ENCODE results near the gene PRB3.

PRB3 gene

DNA sequence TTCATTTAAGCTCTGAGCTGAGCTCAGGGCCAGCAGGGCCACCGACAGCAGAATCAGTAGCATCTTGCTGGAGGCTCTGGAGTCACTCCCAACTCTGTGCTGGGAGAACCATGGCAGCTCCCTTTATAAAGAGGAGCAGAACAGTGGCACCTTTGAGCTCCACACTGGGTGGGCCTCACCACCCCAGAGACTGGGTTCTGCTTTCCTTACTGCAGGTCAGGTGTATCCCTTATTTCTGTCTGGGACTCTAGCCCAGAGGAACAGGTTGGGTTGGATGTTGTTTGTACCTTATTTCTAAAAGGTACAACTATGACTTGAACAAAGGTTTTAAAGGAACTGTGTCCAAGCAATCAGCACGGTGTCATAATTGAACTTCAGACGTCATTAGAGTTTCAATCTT is at the start of gene PRB3:
TSS of gene PRB3 (minus strand) at position 101 of the 400 bp plus-strand sequence. CDS start at position 63, 38 bp downstream.
- no peak for DNase-seq (ENCODE audit: low read depth)

DNA sequence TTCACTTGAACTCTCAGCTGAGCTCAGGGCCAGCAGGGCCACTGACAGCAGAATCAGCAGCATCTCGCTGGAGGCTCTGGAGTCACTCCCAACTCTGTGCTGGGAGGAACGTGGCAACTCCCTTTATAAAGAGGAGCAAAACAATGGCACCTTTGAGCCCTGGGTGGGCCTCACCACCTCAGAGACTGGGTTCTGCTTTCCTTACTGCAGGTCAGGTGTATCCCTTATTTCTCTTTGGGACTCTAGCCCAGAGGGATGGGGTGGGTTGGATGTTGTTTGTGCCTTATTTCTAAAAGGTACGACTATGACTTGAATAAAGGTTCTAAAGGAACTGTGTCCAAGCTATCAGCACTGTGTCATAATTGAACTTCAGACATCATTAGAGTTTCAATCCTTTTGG is 40.8 kb upstream of the PRB3 start, which contains the start of gene PRB4:
TSS of gene PRB4 (minus strand) at position 101 of the 400 bp plus-strand sequence. CDS start at position 63, 38 bp downstream.
- no peak for DNase-seq (ENCODE audit: low read depth)

DNA sequence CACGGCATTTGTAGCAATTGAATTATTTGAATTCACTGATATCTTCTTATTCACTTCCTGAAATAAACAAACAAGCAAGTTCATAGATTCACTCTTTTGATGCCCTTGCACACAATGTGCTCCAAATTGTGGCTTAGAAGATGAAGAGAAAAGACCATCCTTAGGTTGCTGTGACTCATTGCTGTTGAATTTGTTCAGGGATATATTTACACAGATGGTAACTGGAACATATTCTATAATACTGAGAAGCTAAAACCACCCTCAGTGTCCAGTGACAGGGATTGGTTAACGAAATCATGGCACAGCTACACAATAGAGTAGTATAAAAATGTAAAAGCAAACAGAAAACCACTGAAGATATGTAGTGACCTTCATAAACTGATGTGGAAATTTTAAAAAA is 37.6 kb upstream of the PRB3 start:
- DNase-seq (ENCODE audit: low read depth) = no peak

DNA sequence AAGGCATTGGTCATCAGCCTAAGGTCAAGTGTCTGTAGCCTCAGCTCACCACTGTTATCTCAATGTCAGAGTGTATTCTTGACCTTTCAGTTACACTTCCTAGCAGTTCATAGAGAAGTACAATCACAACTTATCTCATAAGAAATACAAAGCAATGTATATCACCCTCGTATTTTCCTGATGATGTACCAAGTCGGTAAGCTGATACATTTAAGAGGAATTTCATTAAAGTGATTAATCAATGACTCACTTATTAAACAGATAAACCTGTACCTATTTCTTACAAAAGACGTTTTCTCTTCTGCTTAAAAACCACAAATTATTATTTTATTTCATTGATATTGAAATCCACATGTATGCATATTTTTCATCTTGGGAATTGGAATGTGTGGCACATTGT is 3.9 kb upstream of the PRB3 start:
- no peak for DNase-seq (ENCODE audit: low read depth)

DNA sequence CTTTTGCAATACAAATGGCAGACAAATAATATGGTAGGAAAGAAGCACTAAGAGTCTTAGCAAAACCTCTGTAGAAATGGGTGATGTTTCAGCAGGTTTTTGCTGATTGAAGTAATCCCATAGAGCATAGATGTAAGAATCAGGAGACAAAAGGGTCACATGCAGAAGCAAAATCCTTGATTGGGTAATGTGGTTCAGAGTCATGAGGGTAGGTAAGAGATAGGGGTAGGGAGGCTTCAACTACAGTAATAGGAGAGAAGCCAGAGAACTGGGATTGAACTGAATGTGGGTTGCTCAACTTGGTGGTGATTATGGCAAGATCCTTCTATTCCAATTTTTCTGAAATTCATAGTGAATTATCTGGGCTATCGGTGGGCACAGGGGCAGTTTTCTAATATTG is 5.0 kb downstream of the PRB3 start:
- no peak for DNase-seq (ENCODE audit: low read depth)

DNA sequence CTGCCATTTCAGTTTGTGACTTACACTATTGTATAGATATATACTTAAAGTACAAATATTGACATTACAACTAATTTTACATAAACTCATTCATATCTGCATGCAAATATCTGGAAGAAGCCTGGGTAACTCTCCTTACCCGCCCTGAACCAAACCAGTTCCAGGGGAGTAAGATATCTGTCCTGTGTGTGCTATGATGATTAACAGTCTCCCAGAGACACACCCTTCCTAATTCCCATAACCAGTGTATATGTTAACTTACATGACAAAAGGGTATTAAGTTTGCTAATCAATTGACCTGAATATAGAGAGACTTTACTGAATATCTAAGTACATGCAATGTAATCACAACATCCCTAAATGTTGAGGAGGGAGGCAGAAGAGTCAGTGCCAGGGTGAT is 23.0 kb downstream of the PRB3 start:
- no peak for DNase-seq (ENCODE audit: low read depth)

DNA sequence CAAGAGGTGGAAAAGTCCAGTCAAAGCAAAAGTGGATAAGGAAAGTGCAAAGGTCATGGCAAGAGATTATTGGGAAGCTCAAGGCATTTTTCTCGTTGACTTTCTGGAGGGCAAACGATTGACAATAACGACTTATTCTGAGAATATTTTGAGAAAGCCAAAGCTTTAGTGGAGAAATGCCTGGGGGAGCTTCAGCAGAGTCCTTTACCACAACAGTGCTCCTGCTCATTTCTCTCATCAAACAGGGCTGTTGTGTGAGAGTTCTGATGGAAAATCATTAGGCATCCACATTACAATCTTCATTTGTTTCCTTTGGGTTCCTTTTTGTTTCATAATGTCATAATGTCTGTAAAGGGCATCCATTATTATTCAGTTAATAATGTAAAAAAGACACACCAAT is 26.9 kb downstream of the PRB3 start:
- no peak for DNase-seq (ENCODE audit: low read depth)

DNA sequence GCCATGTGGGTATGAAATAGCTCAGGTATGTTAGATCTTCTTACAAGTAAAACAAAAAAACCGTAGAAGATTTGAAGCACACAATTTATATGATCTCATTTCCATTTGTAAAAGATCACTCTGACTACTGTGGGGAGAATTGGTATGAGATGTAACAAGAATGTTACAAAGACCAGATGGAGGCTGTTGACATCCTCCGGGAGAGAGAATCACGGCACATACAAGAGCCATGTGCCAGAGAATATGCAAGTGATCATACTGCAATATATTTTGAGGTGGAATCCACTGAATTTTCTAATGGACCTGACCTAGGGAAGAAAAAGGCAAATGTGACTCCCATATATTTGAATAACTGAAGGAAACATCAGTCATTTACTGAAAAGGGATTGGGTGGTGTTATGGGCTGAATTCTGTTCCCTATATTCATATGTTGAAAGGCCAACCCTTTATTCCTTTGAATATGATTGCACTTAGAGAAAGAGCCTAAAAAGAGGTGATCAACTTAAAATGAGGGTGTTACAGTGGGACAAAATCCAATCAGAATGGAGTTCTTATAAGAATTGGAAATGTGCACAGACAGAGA is 29.1 kb downstream of the PRB3 start:
- DNase-seq (ENCODE audit: low read depth) = no peak

DNA sequence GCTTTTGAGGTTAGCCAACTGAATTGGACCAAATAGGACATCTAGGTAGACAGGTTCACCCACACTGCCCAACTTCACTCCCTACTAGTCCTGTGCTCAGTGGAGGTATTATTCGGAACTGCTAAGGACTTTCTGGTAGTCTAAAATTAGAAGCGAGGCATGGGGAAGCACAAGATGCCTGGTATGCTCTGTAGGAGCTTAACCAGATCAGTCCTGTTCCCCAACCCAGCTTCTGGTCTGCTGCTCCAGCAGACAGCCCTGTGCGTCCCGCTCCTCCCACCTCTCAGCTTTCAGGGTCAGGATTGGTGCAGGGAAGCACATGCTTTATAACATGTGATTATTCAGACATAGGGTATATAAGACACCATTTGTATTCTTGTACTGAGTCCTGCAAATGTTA is 31.2 kb downstream of the PRB3 start:
- no peak for DNase-seq (ENCODE audit: low read depth)

DNA sequence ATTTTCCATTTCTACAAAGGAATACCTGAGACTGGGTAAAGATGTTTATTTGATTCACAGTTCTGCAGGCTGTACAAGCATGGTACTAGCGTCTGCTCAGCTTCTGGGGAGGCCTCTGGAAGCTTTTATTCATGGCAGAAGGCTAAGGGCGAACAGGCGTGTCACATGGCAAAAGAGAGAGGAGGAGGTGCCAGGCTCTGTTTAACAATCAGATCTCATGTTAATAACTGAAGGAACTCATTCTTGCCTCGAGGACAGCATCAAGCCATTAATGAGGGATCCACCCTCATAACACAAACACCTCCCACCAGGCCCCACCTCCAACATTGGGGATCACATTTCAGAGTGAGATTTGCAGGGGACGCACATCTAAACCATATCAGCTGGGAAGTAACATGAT is 36.0 kb downstream of the PRB3 start:
- DNase-seq (ENCODE audit: low read depth) = no peak

DNA sequence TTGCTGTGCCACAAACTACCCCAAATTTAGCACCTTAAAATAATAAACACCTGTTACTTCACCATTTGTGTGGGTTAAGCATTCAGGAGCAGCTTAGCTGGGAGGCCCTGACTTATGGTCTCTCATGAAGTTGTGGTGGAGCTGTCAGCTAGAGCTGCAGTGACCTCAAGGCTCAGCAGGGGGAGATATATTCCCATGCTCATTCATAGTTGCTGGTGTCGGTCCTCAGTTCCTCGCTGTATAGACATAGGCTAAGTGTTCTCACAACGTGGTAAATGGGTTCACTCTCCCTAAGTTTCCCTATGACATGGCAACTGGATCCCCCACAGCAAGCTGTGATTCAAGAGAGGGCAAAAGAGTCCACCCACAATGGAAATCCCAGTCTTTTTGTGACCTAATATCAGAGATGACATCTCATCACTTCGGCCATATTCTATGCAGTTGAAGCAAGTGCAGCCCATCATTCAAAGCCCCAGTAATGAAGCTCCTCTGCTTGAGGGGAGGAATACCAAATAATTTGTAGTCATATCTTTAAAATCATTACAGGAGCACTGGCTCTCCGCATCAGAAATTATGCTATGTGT is 41.1 kb downstream of the PRB3 start:
- DNase-seq (ENCODE audit: low read depth) = peak; percentile 40

DNA sequence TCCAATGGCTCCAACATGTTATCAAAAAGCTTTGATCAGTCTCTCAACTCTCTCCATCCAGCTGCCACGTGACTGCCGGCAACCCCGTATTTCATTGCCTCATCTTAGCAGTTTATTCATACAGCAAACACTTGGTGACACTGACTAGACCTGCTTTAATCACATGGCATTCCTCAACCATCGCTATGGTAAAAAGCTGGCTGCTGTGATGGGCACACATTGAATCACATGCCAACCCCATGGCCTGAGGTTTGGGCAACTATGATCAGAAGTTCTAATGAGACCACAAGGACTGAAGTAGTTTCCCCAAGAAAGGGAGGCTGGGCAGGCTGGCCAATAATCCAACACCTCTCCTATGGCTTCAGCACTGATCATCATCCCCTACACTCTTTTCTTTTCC is 42.1 kb downstream of the PRB3 start:
- DNase-seq (ENCODE audit: low read depth) = no peak
